HG03442 (cell line): Measurements from ENCODE around the gene NOL12.

Experiments
- ATAC-seq: cut with Tn5 transposase; IDR thresholded peaks from one replicate; pipeline ENCODE4 v1.9.1; 2021; ENCODE audit warnings: mild to moderate bottlenecking, moderate library complexity; ENCODE audit not compliant: unreplicated experiment

Gene NOL12

GRCh38 chr22:37659066-37659896 lies 26.9 kb upstream of the NOL12 start:
- peak; percentile 9 for ATAC-seq

GRCh38 chr22:37659897-37660708 lies 26.0 kb upstream of the NOL12 start:
- no peak for ATAC-seq

GRCh38 chr22:37660709-37661045 lies 25.5 kb upstream of the NOL12 start:
- no peak for ATAC-seq

- no peak for ATAC-seq
Measured at GRCh38 chr22:37661160-37661924, 24.8 kb upstream of the NOL12 start.

- no peak for ATAC-seq
Measured at GRCh38 chr22:37662039-37662438, 24.1 kb upstream of the NOL12 start.

GRCh38 chr22:37663521-37664140 lies 22.5 kb upstream of the NOL12 start:
- no peak for ATAC-seq

GRCh38 chr22:37664249-37665101 lies 21.7 kb upstream of the NOL12 start:
- ATAC-seq = no peak

GRCh38 chr22:37665487-37665886 lies 20.7 kb upstream of the NOL12 start:
- ATAC-seq = no peak

- no peak for ATAC-seq
Measured at GRCh38 chr22:37669586-37669985, 16.6 kb upstream of the NOL12 start.

GRCh38 chr22:37672206-37672919 lies 13.8 kb upstream of the NOL12 start:
- no peak for ATAC-seq

GRCh38 chr22:37672920-37673455 lies 13.2 kb upstream of the NOL12 start:
- ATAC-seq = no peak

GRCh38 chr22:37674248-37674647 lies 11.9 kb upstream of the NOL12 start:
- ATAC-seq = no peak

- peak; percentile 42 for ATAC-seq
Measured at GRCh38 chr22:37674951-37675929, 10.9 kb upstream of the NOL12 start, which contains the start of gene LGALS1. Gene LGALS1, plus strand, starts transcription at chr22:37675636. Its CDS starts 67 bp downstream, at chr22:37675703.

- ATAC-seq = no peak
Measured at GRCh38 chr22:37675930-37676735, 10.0 kb upstream of the NOL12 start.

GRCh38 chr22:37676736-37677492 lies 9.2 kb upstream of the NOL12 start:
- peak; percentile 46 for ATAC-seq

- peak; percentile 9 for ATAC-seq
Measured at GRCh38 chr22:37677493-37677974, 8.6 kb upstream of the NOL12 start.
